Measurements from ENCODE around the gene CYS1.

DNA sequence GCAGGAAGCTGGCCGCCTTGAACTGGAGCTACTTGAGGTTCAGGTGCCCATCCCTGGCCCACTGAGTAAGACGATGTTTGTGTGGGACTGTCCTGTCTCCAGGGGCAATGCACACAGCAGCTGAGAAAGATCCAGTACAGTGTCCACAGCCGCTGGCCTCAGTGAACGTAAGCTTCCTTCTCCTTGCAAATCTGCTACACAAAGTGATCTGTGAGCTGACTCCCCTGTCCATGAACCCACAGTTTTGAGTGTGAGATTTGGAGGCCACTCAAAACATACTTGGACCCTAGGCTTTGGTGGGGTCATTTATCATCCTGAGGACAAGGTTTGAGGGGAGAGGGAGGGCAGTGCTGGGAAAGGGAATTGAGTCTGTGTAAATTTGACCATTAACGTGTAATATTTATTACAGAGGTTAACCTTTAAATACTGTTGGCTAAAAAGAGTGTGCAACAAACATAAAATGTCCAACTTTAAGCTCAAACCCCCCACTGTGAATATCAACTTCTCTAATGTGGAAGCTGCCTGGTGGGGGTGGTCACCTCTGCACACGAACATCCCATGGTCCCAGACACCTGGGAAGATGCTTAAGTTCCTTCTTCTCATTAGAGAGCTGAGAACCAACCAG, 4.9 kb upstream of the CYS1 start:
- TF ChIP-seq, protein P1, sequence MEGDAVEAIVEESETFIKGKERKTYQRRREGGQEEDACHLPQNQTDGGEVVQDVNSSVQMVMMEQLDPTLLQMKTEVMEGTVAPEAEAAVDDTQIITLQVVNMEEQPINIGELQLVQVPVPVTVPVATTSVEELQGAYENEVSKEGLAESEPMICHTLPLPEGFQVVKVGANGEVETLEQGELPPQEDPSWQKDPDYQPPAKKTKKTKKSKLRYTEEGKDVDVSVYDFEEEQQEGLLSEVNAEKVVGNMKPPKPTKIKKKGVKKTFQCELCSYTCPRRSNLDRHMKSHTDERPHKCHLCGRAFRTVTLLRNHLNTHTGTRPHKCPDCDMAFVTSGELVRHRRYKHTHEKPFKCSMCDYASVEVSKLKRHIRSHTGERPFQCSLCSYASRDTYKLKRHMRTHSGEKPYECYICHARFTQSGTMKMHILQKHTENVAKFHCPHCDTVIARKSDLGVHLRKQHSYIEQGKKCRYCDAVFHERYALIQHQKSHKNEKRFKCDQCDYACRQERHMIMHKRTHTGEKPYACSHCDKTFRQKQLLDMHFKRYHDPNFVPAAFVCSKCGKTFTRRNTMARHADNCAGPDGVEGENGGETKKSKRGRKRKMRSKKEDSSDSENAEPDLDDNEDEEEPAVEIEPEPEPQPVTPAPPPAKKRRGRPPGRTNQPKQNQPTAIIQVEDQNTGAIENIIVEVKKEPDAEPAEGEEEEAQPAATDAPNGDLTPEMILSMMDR (IDR thresholded peaks at IDR 0.05), result no peak
- TF ChIP-seq POLR2A (IDR thresholded peaks at IDR 0.05), result no peak
